ENCODE results near the gene BAIAP3.

Gene BAIAP3

DNA sequence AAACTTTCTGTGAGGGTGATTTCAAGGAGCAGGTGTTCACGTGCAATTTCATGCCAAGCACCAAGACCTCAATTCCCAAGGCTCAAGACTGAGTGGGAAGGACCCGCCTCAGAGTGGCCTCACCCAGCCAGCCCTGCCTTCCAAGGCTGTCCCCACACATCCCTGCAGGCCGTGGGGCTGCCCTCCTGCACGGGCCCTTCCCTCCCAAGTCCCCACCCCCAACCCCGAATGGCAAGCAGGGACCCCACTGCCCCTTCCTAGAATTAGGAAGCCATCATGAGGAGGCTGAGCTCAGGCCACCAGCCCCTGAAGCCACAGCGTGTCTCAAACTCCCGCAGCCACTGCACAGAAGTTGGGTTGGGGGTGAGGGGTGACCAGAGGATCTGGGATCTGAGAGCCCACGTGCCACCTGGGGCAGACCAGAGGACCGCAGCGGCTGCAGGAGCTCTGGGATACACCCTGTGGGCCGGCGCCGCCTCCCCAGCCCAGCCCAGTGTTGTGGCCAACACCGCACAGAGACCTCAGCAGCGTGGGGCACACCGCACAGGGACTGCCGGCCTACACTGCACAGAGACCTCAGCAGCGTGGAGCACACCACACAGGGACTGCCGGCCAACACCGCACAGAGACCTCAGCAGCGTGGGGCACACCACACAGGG lies 39.0 kb downstream of the BAIAP3 start:
- WGBS (ENCODE audit: extremely low coverage, insufficient coverage, low lambda C conversion rate) = no CpG with 5 or more reads among the region's 21 CpGs
- no peak overlapping the region for H3K9ac ChIP-seq (ENCODE audit: low read length)
- H2BK15ac ChIP-seq (replicated peaks; ENCODE audit: low read depth) = no peak overlapping the region
- H3K4me2 ChIP-seq (ENCODE audit: low read length) = no peak overlapping the region
- no peak overlapping the region for H3K56ac ChIP-seq (ENCODE audit: low read length)
- no peaks in the 10 kb centered on the region for H3K27me3 ChIP-seq (ENCODE audit: insufficient read depth, low read length, poor library complexity)
- peaks cover 7% of the 10 kb centered on the region for H3K79me1 ChIP-seq (ENCODE audit: low read length)
- no peak overlapping the region for H3K4me3 ChIP-seq (ENCODE audit: low read length)
- H3K18ac ChIP-seq (ENCODE audit: low read length) = no peak overlapping the region
- peaks cover 6% of the 10 kb centered on the region for H3K79me2 ChIP-seq (ENCODE audit: control insufficient read depth, insufficient read depth, low read length)
- H3K23ac ChIP-seq (ENCODE audit: low read length) = no peak overlapping the region
- H2AK5ac ChIP-seq (ENCODE audit: low read length) = no peak overlapping the region
- no peak for DNase-seq
- no peak overlapping the region for H4K5ac ChIP-seq (ENCODE audit: low read length)
- H2BK120ac ChIP-seq (ENCODE audit: low read depth, low read length) = no peak overlapping the region
- no peaks in the 10 kb centered on the region for H3K4me1 ChIP-seq (ENCODE audit: control insufficient read depth, low read depth, low read length)
- no peak overlapping the region for H3K4ac ChIP-seq (ENCODE audit: low read depth, low read length)
- H3K36me3 ChIP-seq (ENCODE audit: control insufficient read depth, insufficient read depth, low read length) = no peaks in the 10 kb centered on the region
- H4K8ac ChIP-seq (ENCODE audit: low read depth, low read length) = no peak overlapping the region
- no peak overlapping the region for H2BK5ac ChIP-seq (ENCODE audit: low read length)
- no peak overlapping the region for H3K27ac ChIP-seq (ENCODE audit: low read depth, low read length)

DNA sequence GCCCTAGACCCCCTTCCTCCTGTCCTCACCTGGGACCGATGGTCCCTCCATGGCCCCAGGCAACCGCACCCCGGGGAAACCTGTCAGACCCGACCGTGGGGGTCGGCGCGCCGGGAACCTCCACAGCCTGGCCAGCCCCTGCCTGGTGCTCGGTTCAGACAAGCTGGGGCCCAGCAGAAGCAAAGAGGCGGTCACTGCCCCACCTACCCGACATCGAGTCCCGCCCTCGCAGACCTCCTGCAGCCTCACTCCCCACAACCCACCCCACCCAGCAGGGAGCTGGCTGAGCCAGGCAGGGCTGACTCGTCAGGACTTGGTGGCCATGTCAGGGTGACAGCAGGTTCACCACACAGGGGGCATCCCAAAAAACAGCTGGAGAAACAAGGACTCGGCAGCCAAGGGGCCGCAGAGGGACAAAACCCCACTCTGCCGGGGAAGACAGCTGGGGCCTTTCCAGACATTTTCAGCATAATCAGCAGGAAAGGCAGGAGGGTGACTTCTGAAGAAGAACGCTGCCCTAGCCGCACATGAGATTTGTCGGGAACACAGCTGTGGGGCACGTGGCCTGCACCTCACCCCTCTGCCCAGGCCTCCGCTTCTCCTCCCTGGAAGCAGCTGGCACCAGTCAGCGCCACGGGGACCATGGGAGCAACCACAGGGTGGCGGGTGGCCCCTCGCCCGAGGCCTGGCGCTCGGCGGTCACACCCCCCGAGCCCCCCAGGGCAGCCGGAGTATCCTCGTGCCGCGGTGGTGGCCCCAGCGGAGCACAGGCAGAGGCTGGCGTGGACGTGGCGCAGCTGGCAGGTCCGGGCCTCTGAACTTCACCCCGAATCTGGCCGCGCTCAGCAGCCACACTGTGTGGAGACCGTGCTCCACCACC lies 41.2 kb downstream of the BAIAP3 start:
- Histone ChIP-seq H4K8ac (ENCODE audit: low read depth, low read length) (no peak overlapping the region), H3K18ac (ENCODE audit: low read length) (no peak overlapping the region), H3K79me1 (ENCODE audit: low read length) (peaks cover 17% of the 10 kb centered on the region)

DNA sequence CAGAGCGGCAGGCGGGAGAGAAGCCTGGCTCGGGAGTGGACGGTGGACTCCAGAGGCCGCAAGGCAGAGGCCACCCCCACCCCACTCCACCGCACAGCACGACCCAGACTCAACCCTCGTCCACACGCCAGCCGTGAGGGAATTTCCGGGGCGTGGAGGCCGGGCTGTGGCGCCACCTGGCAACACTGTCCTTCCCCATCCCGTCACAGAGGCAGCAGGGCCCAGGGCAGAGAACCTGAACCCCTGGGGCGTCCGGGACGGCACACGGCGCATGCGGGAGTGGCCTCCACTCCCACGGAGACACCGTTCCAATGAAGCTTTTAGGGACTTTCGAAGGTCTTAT lies 41.8 kb downstream of the BAIAP3 start:
- no peaks in the 10 kb centered on the region for H3K4me1 ChIP-seq (ENCODE audit: control insufficient read depth, low read depth, low read length)
- H3K18ac ChIP-seq (ENCODE audit: low read length) = no peak overlapping the region
- peaks cover 17% of the 10 kb centered on the region for H3K79me1 ChIP-seq (ENCODE audit: low read length)
- no peak overlapping the region for H4K8ac ChIP-seq (ENCODE audit: low read depth, low read length)
- H2BK15ac ChIP-seq (replicated peaks; ENCODE audit: low read depth) = no peak overlapping the region
- H3K79me2 ChIP-seq (ENCODE audit: control insufficient read depth, insufficient read depth, low read length) = peaks cover 16% of the 10 kb centered on the region
- H3K9ac ChIP-seq (ENCODE audit: low read length) = no peak overlapping the region
- no peak overlapping the region for H2BK5ac ChIP-seq (ENCODE audit: low read length)
- DNase-seq = no peak
- WGBS (ENCODE audit: extremely low coverage, insufficient coverage, low lambda C conversion rate) = no CpG with 5 or more reads among the region's 24 CpGs
- no peak overlapping the region for H2AK5ac ChIP-seq (ENCODE audit: low read length)
- H3K56ac ChIP-seq (ENCODE audit: low read length) = no peak overlapping the region
- no peak overlapping the region for H3K4me2 ChIP-seq (ENCODE audit: low read length)
- H3K4ac ChIP-seq (ENCODE audit: low read depth, low read length) = no peak overlapping the region
- H3K4me3 ChIP-seq (ENCODE audit: low read length) = no peak overlapping the region
- no peak overlapping the region for H3K23ac ChIP-seq (ENCODE audit: low read length)
- H3K27me3 ChIP-seq (ENCODE audit: insufficient read depth, low read length, poor library complexity) = no peaks in the 10 kb centered on the region
- no peak overlapping the region for H4K5ac ChIP-seq (ENCODE audit: low read length)
- H3K27ac ChIP-seq (ENCODE audit: low read depth, low read length) = no peak overlapping the region
- H3K36me3 ChIP-seq (ENCODE audit: control insufficient read depth, insufficient read depth, low read length) = no peaks in the 10 kb centered on the region
- H2BK120ac ChIP-seq (ENCODE audit: low read depth, low read length) = no peak overlapping the region

More for the DNA sequence above, 41.2 kb downstream of the BAIAP3 start:
- no peaks in the 10 kb centered on the region for H3K4me1 ChIP-seq (ENCODE audit: control insufficient read depth, low read depth, low read length)
- H3K27me3 ChIP-seq (ENCODE audit: insufficient read depth, low read length, poor library complexity) = no peaks in the 10 kb centered on the region
- H3K4me3 ChIP-seq (ENCODE audit: low read length) = no peak overlapping the region
- H3K27ac ChIP-seq (ENCODE audit: low read depth, low read length) = no peak overlapping the region
- H2BK120ac ChIP-seq (ENCODE audit: low read depth, low read length) = no peak overlapping the region
- H3K56ac ChIP-seq (ENCODE audit: low read length) = no peak overlapping the region
- no peak for DNase-seq
- WGBS (ENCODE audit: extremely low coverage, insufficient coverage, low lambda C conversion rate) = no CpG with 5 or more reads among the region's 46 CpGs
- H3K4me2 ChIP-seq (ENCODE audit: low read length) = no peak overlapping the region
- H3K4ac ChIP-seq (ENCODE audit: low read depth, low read length) = no peak overlapping the region
- no peaks in the 10 kb centered on the region for H3K36me3 ChIP-seq (ENCODE audit: control insufficient read depth, insufficient read depth, low read length)
- peaks cover 16% of the 10 kb centered on the region for H3K79me2 ChIP-seq (ENCODE audit: control insufficient read depth, insufficient read depth, low read length)
- no peak overlapping the region for H4K5ac ChIP-seq (ENCODE audit: low read length)
- H3K23ac ChIP-seq (ENCODE audit: low read length) = no peak overlapping the region
- H2AK5ac ChIP-seq (ENCODE audit: low read length) = no peak overlapping the region
- no peak overlapping the region for H2BK5ac ChIP-seq (ENCODE audit: low read length)
- H3K9ac ChIP-seq (ENCODE audit: low read length) = no peak overlapping the region
- no peak overlapping the region for H2BK15ac ChIP-seq (replicated peaks; ENCODE audit: low read depth)

DNA sequence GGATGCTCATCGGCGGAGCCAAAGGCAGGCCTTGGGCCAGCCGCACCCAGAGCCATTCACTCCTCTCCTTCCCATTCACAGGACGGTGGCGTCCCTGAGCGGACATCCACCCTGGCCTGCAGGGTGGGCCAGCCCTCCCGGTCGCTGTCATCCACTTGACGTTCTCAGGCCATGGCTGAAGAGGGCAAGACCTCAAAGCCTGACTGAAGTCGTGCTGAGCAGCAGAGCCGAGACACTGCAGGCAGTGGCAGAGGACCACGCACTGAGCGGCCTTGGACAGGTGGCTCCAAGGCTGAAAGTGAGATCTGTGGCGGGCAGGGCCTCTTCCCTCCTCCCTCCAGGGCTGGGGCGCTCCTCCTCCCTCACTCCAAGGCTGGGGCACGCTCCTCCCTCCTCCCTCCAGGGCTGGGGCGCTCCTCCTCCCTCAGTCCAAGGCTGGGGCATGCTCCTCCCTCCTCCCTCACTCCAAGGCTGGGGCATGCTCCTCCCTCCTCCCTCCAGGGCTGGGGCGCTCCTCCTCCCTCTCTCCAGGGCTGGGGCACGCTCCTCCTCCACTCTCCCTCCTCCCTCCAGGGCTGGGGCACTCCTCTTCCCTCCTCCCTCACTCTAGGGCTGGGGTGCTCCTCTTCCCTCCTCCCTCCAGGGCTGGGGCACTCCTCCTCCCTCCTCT lies 42.4 kb downstream of the BAIAP3 start:
- no peak overlapping the region for H2AK5ac ChIP-seq (ENCODE audit: low read length)
- DNase-seq = no peak

DNA sequence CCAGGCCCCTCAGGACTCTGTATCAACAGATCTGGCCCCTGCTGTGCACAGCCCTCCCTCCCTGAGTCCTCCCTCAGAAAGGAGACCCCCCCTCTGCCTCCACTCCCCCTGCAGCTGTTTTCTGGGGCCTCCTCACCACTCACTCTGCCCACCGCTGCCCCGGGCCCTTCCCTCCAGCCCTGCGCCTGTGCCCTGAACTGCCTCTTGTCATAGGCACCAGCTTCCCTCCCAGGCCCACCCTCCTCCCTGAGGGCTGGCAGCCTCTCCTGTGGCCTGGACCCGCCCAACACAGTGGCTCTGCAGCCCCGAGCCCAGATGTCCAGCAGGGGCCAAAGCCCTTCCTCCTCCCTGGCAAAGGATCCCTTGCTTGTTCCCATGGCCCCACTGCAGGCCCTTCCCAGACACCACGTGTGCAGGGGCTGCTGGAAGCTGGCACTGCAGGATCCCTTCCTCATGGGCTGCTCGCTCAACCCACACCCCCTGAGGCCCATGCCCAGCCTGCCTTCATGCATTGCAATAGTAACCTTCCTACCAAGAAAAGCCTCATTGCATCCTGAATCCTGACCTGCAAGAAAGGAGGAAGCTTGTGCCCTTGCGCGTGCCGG lies 44.1 kb downstream of the BAIAP3 start:
- H3K27ac ChIP-seq (ENCODE audit: low read depth, low read length) = no peak overlapping the region
- no peak overlapping the region for H4K5ac ChIP-seq (ENCODE audit: low read length)
- no peak overlapping the region for H3K18ac ChIP-seq (ENCODE audit: low read length)
- peaks cover 17% of the 10 kb centered on the region for H3K79me1 ChIP-seq (ENCODE audit: low read length)
- no peak overlapping the region for H2BK120ac ChIP-seq (ENCODE audit: low read depth, low read length)
- no peak overlapping the region for H2AK5ac ChIP-seq (ENCODE audit: low read length)
- H2BK5ac ChIP-seq (ENCODE audit: low read length) = no peak overlapping the region
- H3K4ac ChIP-seq (ENCODE audit: low read depth, low read length) = no peak overlapping the region
- no peak overlapping the region for H4K8ac ChIP-seq (ENCODE audit: low read depth, low read length)
- H3K79me2 ChIP-seq (ENCODE audit: control insufficient read depth, insufficient read depth, low read length) = peaks cover 16% of the 10 kb centered on the region
- DNase-seq = no peak
- peak overlapping the region; percentile 29 for H3K23ac ChIP-seq (ENCODE audit: low read length)
- no peaks in the 10 kb centered on the region for H3K27me3 ChIP-seq (ENCODE audit: insufficient read depth, low read length, poor library complexity)
- peak overlapping the region; percentile 97 for H3K9ac ChIP-seq (ENCODE audit: low read length)
- H3K36me3 ChIP-seq (ENCODE audit: control insufficient read depth, insufficient read depth, low read length) = no peaks in the 10 kb centered on the region
- H2BK15ac ChIP-seq (replicated peaks; ENCODE audit: low read depth) = no peak overlapping the region
- WGBS (ENCODE audit: extremely low coverage, insufficient coverage, low lambda C conversion rate) = no CpG with 5 or more reads among the region's 10 CpGs
- H3K4me1 ChIP-seq (ENCODE audit: control insufficient read depth, low read depth, low read length) = no peaks in the 10 kb centered on the region
- no peak overlapping the region for H3K4me3 ChIP-seq (ENCODE audit: low read length)
- peak overlapping the region; percentile 64 for H3K56ac ChIP-seq (ENCODE audit: low read length)
- H3K4me2 ChIP-seq (ENCODE audit: low read length) = peak overlapping the region; percentile 7

More for the DNA sequence above, 42.4 kb downstream of the BAIAP3 start:
- H3K18ac ChIP-seq (ENCODE audit: low read length) = no peak overlapping the region
- no peak overlapping the region for H3K4ac ChIP-seq (ENCODE audit: low read depth, low read length)
- H3K4me2 ChIP-seq (ENCODE audit: low read length) = no peak overlapping the region
- H3K79me1 ChIP-seq (ENCODE audit: low read length) = peaks cover 17% of the 10 kb centered on the region
- H2BK15ac ChIP-seq (replicated peaks; ENCODE audit: low read depth) = no peak overlapping the region
- no peak overlapping the region for H3K23ac ChIP-seq (ENCODE audit: low read length)
- H3K9ac ChIP-seq (ENCODE audit: low read length) = no peak overlapping the region
- no peaks in the 10 kb centered on the region for H3K4me1 ChIP-seq (ENCODE audit: control insufficient read depth, low read depth, low read length)
- H4K5ac ChIP-seq (ENCODE audit: low read length) = no peak overlapping the region
- no CpG with 5 or more reads among the region's 19 CpGs for WGBS (ENCODE audit: extremely low coverage, insufficient coverage, low lambda C conversion rate)
- H3K79me2 ChIP-seq (ENCODE audit: control insufficient read depth, insufficient read depth, low read length) = peaks cover 16% of the 10 kb centered on the region
- no peak overlapping the region for H3K4me3 ChIP-seq (ENCODE audit: low read length)
- no peak overlapping the region for H4K8ac ChIP-seq (ENCODE audit: low read depth, low read length)
- no peak overlapping the region for H2BK120ac ChIP-seq (ENCODE audit: low read depth, low read length)
- no peak overlapping the region for H3K56ac ChIP-seq (ENCODE audit: low read length)
- H3K36me3 ChIP-seq (ENCODE audit: control insufficient read depth, insufficient read depth, low read length) = no peaks in the 10 kb centered on the region
- no peak overlapping the region for H3K27ac ChIP-seq (ENCODE audit: low read depth, low read length)
- no peak overlapping the region for H2BK5ac ChIP-seq (ENCODE audit: low read length)
- H3K27me3 ChIP-seq (ENCODE audit: insufficient read depth, low read length, poor library complexity) = no peaks in the 10 kb centered on the region

All from mesendoderm (in vitro differentiated cells).